Chondrocyte (in vitro differentiated cells): ENCODE measurements around the gene LRBA. TPM values are rescaled to one million over a fixed set of nuclear protein-coding genes. Genes with fewer than 3 reads are reported as not detected.

Source experiments
- DNase-seq: peaks from one replicate; pipeline ENCODE4 v3.0.0; 2021; ENCODE audit warnings: mixed read lengths, low spot score
- H3K27ac Mint-ChIP-seq: one replicate; pipeline ENCODE4 v1.8.0; 2021; ENCODE audit warnings: mild to moderate bottlenecking, moderate library complexity, mixed read lengths; ENCODE audit not compliant: unreplicated experiment
- H3K27me3 Mint-ChIP-seq: 2 replicates; pipeline ENCODE4 v1.8.0; 2021; ENCODE audit warnings: low read depth, mixed read lengths
- H3K36me3 Mint-ChIP-seq: 2 replicates; pipeline ENCODE4 v1.8.0; 2021; ENCODE audit warnings: low read depth, mixed read lengths
- H3K4me1 Mint-ChIP-seq: 2 replicates; pipeline ENCODE4 v1.8.0; 2021; ENCODE audit warnings: low read depth, mild to moderate bottlenecking, mixed read lengths
- H3K4me3 Mint-ChIP-seq: one replicate; pipeline ENCODE4 v1.8.0; 2021; ENCODE audit warnings: mild to moderate bottlenecking, moderate library complexity, mixed read lengths; ENCODE audit not compliant: unreplicated experiment
- H3K9me3 Mint-ChIP-seq: 2 replicates; pipeline ENCODE4 v1.8.0; 2021; ENCODE audit warnings: low read depth, mixed read lengths
- CTCF ChIP-seq: fragments of 200-600 bp; sonication (generic); IDR thresholded peaks from 2 replicates; pipeline ENCODE4 v1.5.0; 2021; ENCODE audit warnings: antibody characterized with exemption, mild to moderate bottlenecking, moderate library complexity
- total RNA-seq: library from RNA; stranded (reverse); gene quantifications from 3 replicates; pipeline ENCODE4 v1.2.1, GENCODE V29; 2021

The LRBA gene
- total RNA-seq, 1 donor from 2014 or later = 19.7 TPM

GRCh38 chr4:150482581-150482980 is 532.5 kb downstream of the LRBA start:
- no peak for TF ChIP-seq CTCF
- Mint-ChIP-seq H3K9me3 (no peaks in the 10 kb centered on the region), H3K36me3 (peaks cover 3% of the 10 kb centered on the region), H3K4me1 (no peaks in the 10 kb centered on the region), H3K27ac (no peak overlapping the region), H3K27me3 (no peaks in the 10 kb centered on the region), H3K4me3 (no peak overlapping the region)
- no peak for DNase-seq

- H3K4me1 Mint-ChIP-seq = no peaks in the 10 kb centered on the region
These were observed 535.4 kb downstream of the LRBA start for GRCh38 chr4:150479657-150480056.

GRCh38 chr4:150477869-150478268 is 537.2 kb downstream of the LRBA start:
- Mint-ChIP-seq H3K4me3 (no peak overlapping the region), H3K27ac (no peak overlapping the region), H3K36me3 (peaks cover 2% of the 10 kb centered on the region), H3K4me1 (no peaks in the 10 kb centered on the region), H3K9me3 (no peaks in the 10 kb centered on the region), H3K27me3 (no peaks in the 10 kb centered on the region)
- TF ChIP-seq CTCF = no peak
- DNase-seq = no peak

More at GRCh38 chr4:150479657-150480056, 535.4 kb downstream of the LRBA start:
- DNase-seq = no peak
- H3K27me3 Mint-ChIP-seq = no peaks in the 10 kb centered on the region
- no peaks in the 10 kb centered on the region for H3K9me3 Mint-ChIP-seq
- peaks cover 2% of the 10 kb centered on the region for H3K36me3 Mint-ChIP-seq
- no peak overlapping the region for H3K27ac Mint-ChIP-seq
- TF ChIP-seq CTCF = no peak
- H3K4me3 Mint-ChIP-seq = no peak overlapping the region

- Mint-ChIP-seq H3K27ac (no peak overlapping the region), H3K36me3 (peaks cover 2% of the 10 kb centered on the region), H3K4me3 (no peak overlapping the region), H3K4me1 (no peaks in the 10 kb centered on the region), H3K27me3 (no peaks in the 10 kb centered on the region), H3K9me3 (no peaks in the 10 kb centered on the region)
- no peak for TF ChIP-seq CTCF
- no peak for DNase-seq
These were observed 538.3 kb downstream of the LRBA start for GRCh38 chr4:150476776-150477175.

- no peaks in the 10 kb centered on the region for H3K27me3 Mint-ChIP-seq
- no peaks in the 10 kb centered on the region for H3K9me3 Mint-ChIP-seq
- H3K4me1 Mint-ChIP-seq = no peaks in the 10 kb centered on the region
- no peak for DNase-seq
- H3K36me3 Mint-ChIP-seq = peaks cover 2% of the 10 kb centered on the region
- no peak overlapping the region for H3K4me3 Mint-ChIP-seq
- H3K27ac Mint-ChIP-seq = no peak overlapping the region
- TF ChIP-seq CTCF = no peak
These were observed 539.3 kb downstream of the LRBA start for GRCh38 chr4:150475763-150476162.
